Breast epithelium (tissue), 4 donors: ENCODE measurements around the gene CA10. TPM values are rescaled to one million over a fixed set of nuclear protein-coding genes. Genes with fewer than 3 reads are reported as not detected.

Experiments used
- DNase-seq, 2 donors: peaks; one replicate each; pipeline ENCODE4 v3.0.0-alpha.2; 2019; ENCODE audit warnings: low spot score in 2 of 2
- H3K27ac ChIP-seq, 2 donors: fragments of 200-600 bp; sonication (generic) in 1 of 2; one replicate each; pipeline ENCODE4 v1.5.1; 2016 to 2019; ENCODE audit warnings: mild to moderate bottlenecking in 1 of 2
- H3K27me3 ChIP-seq, 2 donors: fragments of 200-600 bp; sonication (generic) in 1 of 2; one replicate each; pipeline versions ENCODE4 v1.5.1 to v1.6.0; 2017 to 2019; ENCODE audit warnings: control low read depth in 1 of 2, mild to moderate bottlenecking in 1 of 2
- H3K36me3 ChIP-seq: fragments of 200-600 bp; one replicate; pipeline ENCODE4 v1.5.1; 2019
- H3K4me1 ChIP-seq, 2 donors: fragments of 200-600 bp; sonication (generic); one replicate each; pipeline ENCODE4 v1.5.1; 2016 to 2019; ENCODE audit warnings: control low read depth in 1 of 2
- H3K4me3 ChIP-seq, 3 donors: fragments of 200-600 bp; sonication (generic); 1 replicate in 2 of 3; 2 replicates in 1 of 3; pipeline ENCODE4 v1.5.1; 2016 to 2019; ENCODE audit warnings: mild to moderate bottlenecking in 3 of 3, moderate library complexity in 2 of 3
- H3K9me3 ChIP-seq, 2 donors: fragments of 200-600 bp; sonication (generic) in 1 of 2; one replicate each; pipeline ENCODE4 v1.5.1; 2016 to 2019; ENCODE audit warnings: control low read depth in 1 of 2
- CTCF ChIP-seq, 3 donors: fragments of 450-650 bp; IDR thresholded peaks; one replicate each; pipeline ENCODE4 v1.5.1; 2016 to 2017; ENCODE audit warnings: antibody characterized with exemption in 3 of 3, mild to moderate bottlenecking in 3 of 3, moderate library complexity in 3 of 3
- POLR2A ChIP-seq: fragments of 450-650 bp; IDR thresholded peaks from one replicate; pipeline ENCODE4 v1.6.1; 2016; ENCODE audit warnings: antibody characterized with exemption, mild to moderate bottlenecking, moderate library complexity
- POLR2AphosphoS5 ChIP-seq, 3 donors: sonication (generic); formaldehyde crosslinking; IDR thresholded peaks; one replicate each; pipeline ENCODE4 v1.6.1; 2017; ENCODE audit warnings: antibody characterized with exemption in 3 of 3
- intact Hi-C: fragments of 100-400 bp; cut with DNase I; formaldehyde crosslinking; loops from one replicate; pipeline ENCODE4 v1.15.1; 2023; ENCODE audit warnings: low total_unique reads
- total RNA-seq, 3 donors: library from RNA; depleted of rRNA; stranded (reverse); fragments of >200 nt; gene quantifications; one replicate each; pipeline ENCODE4 v1.1.0, GENCODE V29; 2016

CA10 gene
- total RNA-seq, 3 donors from 2014 or later: not detected

GRCh38 chr17:51670899-51671298 is 487.6 kb downstream of the CA10 start:
- H3K27ac ChIP-seq: no peak overlapping the region
- TF ChIP-seq POLR2AphosphoS5 (IDR thresholded peaks at IDR 0.05) (no peak), CTCF (IDR thresholded peaks at IDR 0.05) (no peak), POLR2A (no peak)
- no peaks in the 10 kb centered on the region for H3K36me3 ChIP-seq
- H3K27me3 ChIP-seq: no peaks in the 10 kb centered on the region
- intact Hi-C loops: no loop called here
- H3K4me3 ChIP-seq: no peak overlapping the region
- DNase-seq: no peak
- no peaks in the 10 kb centered on the region for H3K4me1 ChIP-seq
- H3K9me3 ChIP-seq: peaks cover 0 to 4% of the 10 kb centered on the region in 2 donors

GRCh38 chr17:51668963-51669246 is 489.6 kb downstream of the CA10 start:
- TF ChIP-seq POLR2AphosphoS5 (IDR thresholded peaks at IDR 0.05) (no peak), CTCF (IDR thresholded peaks at IDR 0.05) (no peak), POLR2A (no peak)
- Histone ChIP-seq H3K9me3 (peaks cover 0 to 4% of the 10 kb centered on the region in 2 donors), H3K4me1 (no peaks in the 10 kb centered on the region), H3K27ac (peak overlapping the region in 1 of 2 donors; percentile 63), H3K36me3 (no peaks in the 10 kb centered on the region), H3K27me3 (no peaks in the 10 kb centered on the region), H3K4me3 (no peak overlapping the region)
- no peak for DNase-seq
- intact Hi-C loops: loop anchor here (10.0 kb wide), 1 partner anchor 1486 kb away; no protein-coding TSS in a partner anchor

GRCh38 chr17:51668155-51668962 is 490.2 kb downstream of the CA10 start:
- intact Hi-C loops: loop anchor here (10.0 kb wide), 1 partner anchor 1486 kb away; no protein-coding TSS in a partner anchor

GRCh38 chr17:51667706-51668083 is 490.8 kb downstream of the CA10 start:
- no peak overlapping the region for H3K4me3 ChIP-seq
- H3K36me3 ChIP-seq: no peaks in the 10 kb centered on the region
- H3K27ac ChIP-seq: peak overlapping the region in 1 of 2 donors; percentile 63
- peaks cover 0 to 4% of the 10 kb centered on the region in 2 donors for H3K9me3 ChIP-seq
- no peaks in the 10 kb centered on the region for H3K27me3 ChIP-seq
- no peak for DNase-seq
- TF ChIP-seq CTCF (IDR thresholded peaks at IDR 0.05) (no peak), POLR2AphosphoS5 (IDR thresholded peaks at IDR 0.05) (no peak), POLR2A (no peak)
- no peaks in the 10 kb centered on the region for H3K4me1 ChIP-seq
- intact Hi-C loops: loop anchor here (10.0 kb wide), 1 partner anchor 1487 kb away; no protein-coding TSS in a partner anchor

More at GRCh38 chr17:51668155-51668962, 490.2 kb downstream of the CA10 start:
- H3K9me3 ChIP-seq: peaks cover 0 to 4% of the 10 kb centered on the region in 2 donors
- TF ChIP-seq POLR2A: no peak
- no peak for TF ChIP-seq CTCF (IDR thresholded peaks at IDR 0.05)
- no peak for TF ChIP-seq POLR2AphosphoS5 (IDR thresholded peaks at IDR 0.05)
- no peaks in the 10 kb centered on the region for H3K4me1 ChIP-seq
- H3K4me3 ChIP-seq: no peak overlapping the region
- H3K27ac ChIP-seq: peak overlapping the region in 1 of 2 donors; percentile 63
- no peaks in the 10 kb centered on the region for H3K36me3 ChIP-seq
- no peaks in the 10 kb centered on the region for H3K27me3 ChIP-seq
- DNase-seq: no peak

- Histone ChIP-seq H3K4me3 (no peak overlapping the region), H3K27ac (peak overlapping the region in 1 of 2 donors; percentile 32), H3K36me3 (no peaks in the 10 kb centered on the region), H3K9me3 (peaks cover 0 to 4% of the 10 kb centered on the region in 2 donors), H3K4me1 (no peaks in the 10 kb centered on the region), H3K27me3 (no peaks in the 10 kb centered on the region)
- TF ChIP-seq POLR2AphosphoS5 (IDR thresholded peaks at IDR 0.05): no peak
- no peak for TF ChIP-seq POLR2A
- no peak for TF ChIP-seq CTCF (IDR thresholded peaks at IDR 0.05)
- intact Hi-C loops: loop anchor here (10.0 kb wide), 1 partner anchor 1488 kb away; no protein-coding TSS in a partner anchor
- peak in 1 of 2 donors; percentile 22 for DNase-seq
Measured at GRCh38 chr17:51666971-51667705, 491.4 kb downstream of the CA10 start.
